Progenitor cell of endocrine pancreas (in vitro differentiated cells): ENCODE results near the gene EFNB1. TPM values are rescaled to one million over a fixed set of nuclear protein-coding genes. Genes with fewer than 3 reads are reported as not detected.

Source experiments
- DNase-seq: peaks from one replicate; pipeline ENCODE4 v3.0.0; 2021; ENCODE audit warnings: low spot score; ENCODE audit not compliant: unreplicated experiment
- H3K27ac Mint-ChIP-seq: 2 replicates; pipeline ENCODE4 v1.8.0; 2021; ENCODE audit warnings: mild to moderate bottlenecking, moderate library complexity, mixed read lengths
- H3K27me3 Mint-ChIP-seq: 2 replicates; pipeline ENCODE4 v1.8.0; 2021; ENCODE audit warnings: mixed read lengths
- H3K36me3 Mint-ChIP-seq: 2 replicates; pipeline ENCODE4 v1.8.0; 2022; ENCODE audit warnings: mixed read lengths; ENCODE audit not compliant: insufficient read depth
- H3K4me1 Mint-ChIP-seq: 2 replicates; pipeline ENCODE4 v1.8.0; 2021; ENCODE audit warnings: low read depth, mixed read lengths
- H3K4me3 Mint-ChIP-seq: 2 replicates; pipeline ENCODE4 v1.8.0; 2021; ENCODE audit warnings: low read depth, mild to moderate bottlenecking, moderate library complexity, mixed read lengths
- H3K9me3 Mint-ChIP-seq: 2 replicates; pipeline ENCODE4 v1.8.0; 2021; ENCODE audit warnings: low read depth, mixed read lengths
- CTCF ChIP-seq: fragments of 200-600 bp; sonication (generic); IDR thresholded peaks from one replicate; pipeline ENCODE4 v1.5.0; 2021; ENCODE audit warnings: antibody characterized with exemption, mild to moderate bottlenecking; ENCODE audit not compliant: unreplicated experiment
- total RNA-seq: library from RNA; stranded (reverse); gene quantifications from 2 replicates; pipeline ENCODE4 v1.2.1, GENCODE V29; 2021

The EFNB1 gene
- total RNA-seq, 1 donor from 2014 or later = 16.9 TPM

DNA sequence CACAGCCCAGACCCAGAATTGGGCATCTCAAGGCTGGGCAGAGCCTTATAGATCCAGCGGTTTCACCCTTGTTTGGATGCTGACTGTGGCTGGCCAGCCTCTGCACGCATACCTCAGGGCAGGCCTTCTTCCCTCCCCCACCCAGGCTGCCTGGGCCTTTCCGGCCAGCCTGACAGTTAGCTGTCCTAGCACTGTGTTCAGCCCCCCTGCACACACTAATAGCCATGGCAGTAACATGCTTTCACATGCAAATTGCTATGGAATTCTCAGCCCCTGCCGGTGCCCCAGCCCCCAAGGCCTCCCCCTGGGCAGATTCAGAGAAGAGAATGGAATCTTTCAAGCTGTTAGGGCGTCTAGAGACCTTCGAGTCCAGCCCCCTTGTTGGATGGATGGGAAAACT, 17.7 kb downstream of the EFNB1 start:
- TF ChIP-seq CTCF = no peak
- peaks cover 2% of the 10 kb centered on the region for H3K36me3 Mint-ChIP-seq
- peaks cover 6% of the 10 kb centered on the region for H3K4me1 Mint-ChIP-seq
- H3K4me3 Mint-ChIP-seq = no peak overlapping the region
- DNase-seq = no peak
- H3K27ac Mint-ChIP-seq = no peak overlapping the region
- H3K27me3 Mint-ChIP-seq = no peaks in the 10 kb centered on the region
- H3K9me3 Mint-ChIP-seq = peaks cover 3% of the 10 kb centered on the region

DNA sequence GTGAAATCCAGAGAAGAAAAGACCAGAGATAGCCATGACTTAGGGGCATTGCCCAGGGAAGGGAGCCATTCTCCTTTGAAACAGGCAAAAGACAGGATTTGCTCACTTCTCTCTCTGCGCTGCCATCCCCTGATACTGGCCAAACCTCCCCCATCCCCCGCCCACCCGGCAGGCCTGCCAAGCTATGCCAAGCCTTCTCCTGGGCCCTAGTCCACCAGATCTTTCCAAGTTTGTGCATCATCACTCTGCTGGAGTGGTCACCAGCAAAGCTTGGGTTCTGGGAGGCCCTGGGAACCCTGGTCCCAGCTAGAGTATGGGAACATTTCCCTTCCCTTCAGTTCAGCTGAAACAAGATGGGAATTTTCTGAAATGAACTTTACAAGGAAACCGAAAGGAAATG, 18.4 kb downstream of the EFNB1 start:
- no peak overlapping the region for H3K4me3 Mint-ChIP-seq
- no peak for TF ChIP-seq CTCF
- H3K36me3 Mint-ChIP-seq = peaks cover 2% of the 10 kb centered on the region
- peaks cover 6% of the 10 kb centered on the region for H3K9me3 Mint-ChIP-seq
- peaks cover 6% of the 10 kb centered on the region for H3K4me1 Mint-ChIP-seq
- H3K27me3 Mint-ChIP-seq = no peaks in the 10 kb centered on the region
- no peak for DNase-seq
- H3K27ac Mint-ChIP-seq = no peak overlapping the region

DNA sequence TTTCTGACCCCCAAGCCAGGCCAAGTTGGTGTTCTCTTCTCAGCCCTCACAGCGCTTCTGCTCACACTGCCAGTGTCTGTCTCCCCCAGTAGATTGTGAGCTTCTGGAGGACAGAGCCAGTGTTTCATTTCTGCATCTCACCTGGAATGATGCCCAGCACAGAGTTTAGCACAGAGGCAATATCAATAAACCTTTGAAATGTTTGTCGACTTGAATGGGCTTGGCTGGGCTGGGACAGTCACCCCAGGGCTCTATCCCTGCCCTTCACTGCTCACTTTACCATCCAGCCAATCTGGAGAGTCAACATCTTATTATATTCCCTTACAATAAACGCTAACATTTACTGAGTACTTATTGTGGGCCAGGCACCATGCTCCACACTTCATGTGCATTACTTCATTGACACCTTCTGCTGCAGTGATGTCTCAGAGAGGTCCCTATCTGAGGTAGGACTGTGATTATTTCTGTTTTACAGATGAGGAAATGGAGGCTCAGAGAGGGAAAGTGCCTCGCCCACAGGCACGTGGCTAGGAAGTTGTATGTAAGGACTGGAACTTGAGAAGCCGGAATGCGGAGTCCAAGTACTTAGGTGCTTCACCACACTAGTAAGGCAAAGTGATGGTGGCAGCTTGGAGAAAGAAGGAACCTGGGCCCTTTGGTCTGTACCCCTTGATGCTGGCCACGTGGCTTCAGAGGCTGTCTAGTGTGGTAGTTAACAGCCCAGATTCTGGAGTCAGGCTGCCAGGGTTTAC, 19.5 kb downstream of the EFNB1 start:
- Mint-ChIP-seq H3K36me3 (peaks cover 2% of the 10 kb centered on the region), H3K4me1 (no peaks in the 10 kb centered on the region)
- TF ChIP-seq CTCF = no peak

DNA sequence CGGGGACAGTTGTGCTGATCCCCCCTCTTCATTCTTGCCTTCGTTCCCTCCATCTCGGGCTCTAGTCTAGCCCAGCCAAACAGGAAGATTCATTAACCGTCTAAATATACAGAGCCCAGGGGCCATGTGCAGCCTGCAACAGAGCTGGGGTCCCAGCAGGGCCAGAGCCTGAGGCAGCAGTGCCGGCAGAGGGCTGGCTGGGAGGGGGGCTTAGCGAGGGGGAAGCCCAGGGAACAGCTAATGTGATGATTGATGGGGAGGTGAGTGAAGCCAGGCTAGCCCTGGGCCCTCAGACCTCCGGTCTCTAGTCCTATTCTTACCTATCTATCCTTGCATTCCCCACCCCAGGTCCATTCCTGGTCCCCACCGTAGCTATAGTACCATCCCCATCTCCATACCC, 22.3 kb downstream of the EFNB1 start:
- peaks cover 9% of the 10 kb centered on the region for H3K9me3 Mint-ChIP-seq
- TF ChIP-seq CTCF = no peak
- no peaks in the 10 kb centered on the region for H3K27me3 Mint-ChIP-seq
- no peak for DNase-seq
- H3K27ac Mint-ChIP-seq = no peak overlapping the region
- no peak overlapping the region for H3K4me3 Mint-ChIP-seq
- H3K4me1 Mint-ChIP-seq = peaks cover 2% of the 10 kb centered on the region
- H3K36me3 Mint-ChIP-seq = peaks cover 2% of the 10 kb centered on the region

More for the DNA sequence above, 19.5 kb downstream of the EFNB1 start:
- H3K9me3 Mint-ChIP-seq = peaks cover 8% of the 10 kb centered on the region
- DNase-seq = no peak
- no peak overlapping the region for H3K4me3 Mint-ChIP-seq
- no peaks in the 10 kb centered on the region for H3K27me3 Mint-ChIP-seq
- no peak overlapping the region for H3K27ac Mint-ChIP-seq

DNA sequence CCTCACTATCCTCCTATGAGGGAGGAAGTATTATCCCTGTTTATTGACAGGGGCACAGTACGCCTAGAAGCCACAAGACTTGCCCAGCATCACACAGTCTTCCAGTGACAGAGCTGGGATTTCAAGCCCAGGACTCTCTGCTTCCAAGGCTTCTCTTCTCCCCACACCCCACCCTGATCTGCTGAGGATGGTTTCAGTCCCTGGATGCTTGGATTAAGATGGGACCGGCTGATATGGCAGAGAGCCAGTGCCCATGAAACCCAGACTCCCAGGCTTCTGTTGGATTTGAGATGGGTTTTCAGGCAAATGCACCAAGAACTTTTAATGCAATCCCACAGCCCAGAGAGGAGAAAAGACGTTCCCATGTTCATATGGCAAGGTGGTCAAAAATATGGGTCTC, 23.2 kb downstream of the EFNB1 start:
- H3K4me1 Mint-ChIP-seq = peaks cover 2% of the 10 kb centered on the region
- H3K27me3 Mint-ChIP-seq = no peaks in the 10 kb centered on the region
- peaks cover 2% of the 10 kb centered on the region for H3K36me3 Mint-ChIP-seq
- H3K4me3 Mint-ChIP-seq = no peak overlapping the region
- TF ChIP-seq CTCF = no peak
- H3K27ac Mint-ChIP-seq = no peak overlapping the region
- H3K9me3 Mint-ChIP-seq = peaks cover 13% of the 10 kb centered on the region
- DNase-seq = no peak
